Measurements from ENCODE around the gene NPW. TPM values are rescaled to one million over a fixed set of nuclear protein-coding genes. Genes with fewer than 3 reads are reported as not detected.

NPW gene
- total RNA-seq, 1 experiment from 2014 or later: 7.1 TPM

DNA sequence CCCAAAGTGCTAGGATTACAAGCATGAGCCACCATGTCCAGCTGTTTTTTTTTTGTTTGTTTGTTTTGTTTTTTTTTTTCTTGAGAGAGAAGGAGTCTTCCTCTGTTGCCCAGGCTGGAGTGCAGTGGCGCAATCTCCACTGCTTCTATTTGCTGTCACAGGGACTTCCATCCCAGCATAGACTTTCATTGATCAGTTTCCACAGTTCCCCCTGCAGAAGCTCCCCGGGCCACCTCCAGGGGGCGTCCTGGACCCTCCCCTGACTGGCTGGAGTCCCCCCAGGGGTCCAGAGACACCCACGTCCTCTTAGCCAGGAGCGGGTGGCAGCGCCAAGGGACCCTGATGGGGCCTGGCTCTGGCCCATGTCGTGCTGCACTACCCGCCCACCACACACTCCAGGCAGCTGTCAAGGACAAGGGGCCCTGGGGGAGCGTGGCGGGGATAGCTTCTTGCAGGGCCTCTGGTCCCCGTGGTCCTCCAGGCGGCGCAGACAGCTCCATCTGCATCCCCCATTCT is 3.1 kb upstream of the NPW start:
- no peaks in the 10 kb centered on the region for H3K79me2 ChIP-seq (ENCODE audit: insufficient read depth, low read length)
- H4K8ac ChIP-seq (replicated peaks; ENCODE audit: insufficient read length, low read depth, low read length): no peak overlapping the region
- no peak overlapping the region for H3K4ac ChIP-seq (ENCODE audit: low read depth, low read length)
- H2BK20ac ChIP-seq (ENCODE audit: low read depth, low read length, poor library complexity, severe bottlenecking): no peak overlapping the region
- H2BK5ac ChIP-seq (ENCODE audit: insufficient read length, low read length): no peak overlapping the region
- peaks cover 9% of the 10 kb centered on the region for H3K23me2 ChIP-seq (ENCODE audit: insufficient read length, low read depth, low read length, poor library complexity, severe bottlenecking)
- WGBS (ENCODE audit: extremely low coverage, insufficient read length, low lambda C conversion rate): no CpG with 5 or more reads among the region's 13 CpGs
- H3K4me1 ChIP-seq (ENCODE audit: insufficient read depth, low read length): no peaks in the 10 kb centered on the region
- H3K23ac ChIP-seq (ENCODE audit: insufficient read length, low read depth, low read length): no peak overlapping the region
- H3K18ac ChIP-seq (ENCODE audit: insufficient read length, low read depth, low read length): no peak overlapping the region
- Mint-ChIP-seq H3K4me1 (peaks cover 2% of the 10 kb centered on the region in 2 experiments; a peak in 1 of 4 replicates), H3K27me3 (ENCODE audit: low read depth) (peaks cover 52% of the 10 kb centered on the region), H3K4me3 (no peak overlapping the region), H3K36me3 (ENCODE audit: insufficient read depth in 1 of 3, low read depth in 3 of 3) (peaks cover 0 to 2% (median 0%) of the 10 kb centered on the region in 3 experiments; a peak in 1 of 7 replicates), H3K27ac (no peak overlapping the region), H3K9me3 (peaks cover 0 to under 1% of the 10 kb centered on the region in 2 experiments; a peak in 2 of 5 replicates)
- no peak overlapping the region for H2BK15ac ChIP-seq (ENCODE audit: low read depth, low read length)
- no peak overlapping the region for H4K5ac ChIP-seq (ENCODE audit: insufficient read length, low read depth, low read length)
- H2AFZ ChIP-seq (ENCODE audit: low read length): no peak overlapping the region
- H3K4me2 ChIP-seq (ENCODE audit: insufficient read depth, insufficient read length, low read length): no peak overlapping the region
- peaks cover 13% of the 10 kb centered on the region; the same call in 1 of the 2 replicates for H3K27me3 ChIP-seq (ENCODE audit: insufficient read depth, low read length)
- TF ChIP-seq, protein P1, sequence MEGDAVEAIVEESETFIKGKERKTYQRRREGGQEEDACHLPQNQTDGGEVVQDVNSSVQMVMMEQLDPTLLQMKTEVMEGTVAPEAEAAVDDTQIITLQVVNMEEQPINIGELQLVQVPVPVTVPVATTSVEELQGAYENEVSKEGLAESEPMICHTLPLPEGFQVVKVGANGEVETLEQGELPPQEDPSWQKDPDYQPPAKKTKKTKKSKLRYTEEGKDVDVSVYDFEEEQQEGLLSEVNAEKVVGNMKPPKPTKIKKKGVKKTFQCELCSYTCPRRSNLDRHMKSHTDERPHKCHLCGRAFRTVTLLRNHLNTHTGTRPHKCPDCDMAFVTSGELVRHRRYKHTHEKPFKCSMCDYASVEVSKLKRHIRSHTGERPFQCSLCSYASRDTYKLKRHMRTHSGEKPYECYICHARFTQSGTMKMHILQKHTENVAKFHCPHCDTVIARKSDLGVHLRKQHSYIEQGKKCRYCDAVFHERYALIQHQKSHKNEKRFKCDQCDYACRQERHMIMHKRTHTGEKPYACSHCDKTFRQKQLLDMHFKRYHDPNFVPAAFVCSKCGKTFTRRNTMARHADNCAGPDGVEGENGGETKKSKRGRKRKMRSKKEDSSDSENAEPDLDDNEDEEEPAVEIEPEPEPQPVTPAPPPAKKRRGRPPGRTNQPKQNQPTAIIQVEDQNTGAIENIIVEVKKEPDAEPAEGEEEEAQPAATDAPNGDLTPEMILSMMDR (conservative IDR thresholded peaks at IDR 0.05): peak; percentile 78
- no peak overlapping the region for H3K56ac ChIP-seq (ENCODE audit: insufficient read length, low read depth, low read length)
- H2AK5ac ChIP-seq (ENCODE audit: insufficient read length, low read length): no peak overlapping the region
- H3K79me1 ChIP-seq (ENCODE audit: insufficient read depth, low read depth, low read length, poor library complexity, severe bottlenecking): no peaks in the 10 kb centered on the region
- no peak for DNase-seq
- H4K20me1 ChIP-seq (ENCODE audit: control insufficient read depth, insufficient read depth, insufficient read length): no peaks in the 10 kb centered on the region
- H2BK12ac ChIP-seq (ENCODE audit: insufficient read length, low read depth, low read length): no peak overlapping the region
- no peaks in the 10 kb centered on the region for H3K9me3 ChIP-seq (ENCODE audit: control insufficient read depth, low read depth, low read length)
- no peak overlapping the region for H3K27ac ChIP-seq (ENCODE audit: insufficient read length, low read depth, low read length)
- H3K9ac ChIP-seq (ENCODE audit: extremely low read depth, insufficient read length, low read length): no peak overlapping the region
- no peak overlapping the region for H3T11ph ChIP-seq (ENCODE audit: low read length)
- H2BK120ac ChIP-seq (ENCODE audit: low read depth, low read length, poor library complexity, severe bottlenecking): no peak overlapping the region
- no peak overlapping the region for H4K91ac ChIP-seq (ENCODE audit: insufficient read length, low read depth, low read length)
- no peak overlapping the region; the same call in 1 of the 2 replicates for H3K14ac ChIP-seq (ENCODE audit: insufficient read depth, low read length)

Measured in H9 (cell line).